ENCODE measurements around the gene DXO.

The DXO gene

GRCh38 chr6:31947070-31947675 lies 24.8 kb downstream of the DXO start:
- TF ChIP-seq CTCF (IDR thresholded peaks at IDR 0.05), result no peak
- TF ChIP-seq ZFX (IDR thresholded peaks at IDR 0.05; ENCODE audit: borderline replicate concordance), result no peak
- H3K27ac ChIP-seq, result no peak overlapping the region

DNA sequence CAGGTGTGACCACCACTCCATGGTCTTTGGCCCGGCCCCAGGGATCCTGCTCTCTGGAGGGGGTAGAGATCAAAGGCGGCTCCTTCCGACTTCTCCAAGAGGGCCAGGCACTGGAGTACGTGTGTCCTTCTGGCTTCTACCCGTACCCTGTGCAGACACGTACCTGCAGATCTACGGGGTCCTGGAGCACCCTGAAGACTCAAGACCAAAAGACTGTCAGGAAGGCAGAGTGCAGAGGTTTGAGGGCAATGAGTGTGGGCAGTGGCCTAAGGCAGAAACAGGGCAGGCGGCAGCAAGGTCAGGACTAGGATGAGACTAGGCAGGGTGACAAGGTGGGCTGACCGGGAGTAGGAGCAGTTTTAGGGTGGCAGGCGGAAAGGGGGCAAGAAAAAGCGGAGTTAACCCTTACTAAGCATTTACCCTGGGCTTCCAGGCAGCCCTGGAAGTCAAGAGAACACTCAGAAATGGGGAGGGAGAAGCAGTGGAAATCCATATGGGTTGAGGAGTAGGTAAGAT lies 25.5 kb downstream of the DXO start:
- H3K27ac ChIP-seq, result no peak overlapping the region

GRCh38 chr6:31945507-31946369 lies 26.2 kb downstream of the DXO start, which contains the start of gene CFB:
TSS of gene CFB (plus strand) at chr6:31946095. CDS start at chr6:31946222, 127 bp downstream.
- TF ChIP-seq ZFX (IDR thresholded peaks at IDR 0.05; ENCODE audit: borderline replicate concordance), result no peak
- TF ChIP-seq CTCF (IDR thresholded peaks at IDR 0.05), result no peak
- no peak within 1 kb of the TSS for H3K27ac ChIP-seq

More for the DNA sequence above, 25.5 kb downstream of the DXO start:
- TF ChIP-seq CTCF (IDR thresholded peaks at IDR 0.05) (no peak), ZFX (IDR thresholded peaks at IDR 0.05; ENCODE audit: borderline replicate concordance) (no peak)

GRCh38 chr6:31945154-31945506 lies 26.8 kb downstream of the DXO start:
- no peak overlapping the region for H3K27ac ChIP-seq
- TF ChIP-seq ZFX (IDR thresholded peaks at IDR 0.05; ENCODE audit: borderline replicate concordance) (no peak), CTCF (IDR thresholded peaks at IDR 0.05) (no peak)

DNA sequence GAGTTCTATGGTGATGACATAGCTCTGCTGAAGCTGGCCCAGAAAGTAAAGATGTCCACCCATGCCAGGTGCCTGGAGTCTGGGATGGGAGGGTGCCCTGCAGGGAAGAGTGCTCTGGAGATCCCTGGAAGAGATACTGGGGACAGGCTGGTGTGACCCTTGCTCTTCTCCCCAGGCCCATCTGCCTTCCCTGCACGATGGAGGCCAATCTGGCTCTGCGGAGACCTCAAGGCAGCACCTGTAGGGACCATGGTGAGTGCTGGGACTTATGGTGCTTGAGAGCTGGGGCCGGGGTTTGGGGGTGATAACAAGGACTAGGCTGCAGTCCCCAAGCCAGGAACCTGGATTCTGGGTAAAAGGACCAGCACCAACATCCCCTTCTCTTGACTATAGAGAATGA lies 28.2 kb downstream of the DXO start:
- TF ChIP-seq CTCF (IDR thresholded peaks at IDR 0.05) (no peak), ZFX (IDR thresholded peaks at IDR 0.05; ENCODE audit: borderline replicate concordance) (no peak)
- H3K27ac ChIP-seq, result no peak overlapping the region

DNA sequence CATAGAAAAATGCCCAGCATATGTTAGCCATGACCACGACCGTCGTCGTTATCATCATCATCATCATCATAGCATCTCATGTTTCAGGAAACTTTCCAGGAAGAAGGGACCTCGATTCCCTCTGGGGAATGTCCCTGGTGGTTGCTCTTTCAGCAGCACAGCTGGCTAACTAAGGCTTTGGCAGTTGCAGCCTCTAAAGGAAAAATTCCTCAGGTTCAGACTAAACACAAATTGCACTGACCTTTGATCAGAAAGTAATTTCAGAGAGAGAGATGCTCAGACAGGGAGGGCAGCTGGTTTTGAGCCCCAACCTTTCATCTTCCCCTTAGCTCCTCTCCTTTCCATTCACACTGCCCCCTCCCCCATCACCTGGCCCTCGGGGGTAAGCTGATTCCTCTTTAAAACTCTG lies 31.7 kb downstream of the DXO start:
- H3K27ac ChIP-seq, result no peak overlapping the region
- TF ChIP-seq ZFX (IDR thresholded peaks at IDR 0.05; ENCODE audit: borderline replicate concordance) (no peak), CTCF (IDR thresholded peaks at IDR 0.05) (no peak)

DNA sequence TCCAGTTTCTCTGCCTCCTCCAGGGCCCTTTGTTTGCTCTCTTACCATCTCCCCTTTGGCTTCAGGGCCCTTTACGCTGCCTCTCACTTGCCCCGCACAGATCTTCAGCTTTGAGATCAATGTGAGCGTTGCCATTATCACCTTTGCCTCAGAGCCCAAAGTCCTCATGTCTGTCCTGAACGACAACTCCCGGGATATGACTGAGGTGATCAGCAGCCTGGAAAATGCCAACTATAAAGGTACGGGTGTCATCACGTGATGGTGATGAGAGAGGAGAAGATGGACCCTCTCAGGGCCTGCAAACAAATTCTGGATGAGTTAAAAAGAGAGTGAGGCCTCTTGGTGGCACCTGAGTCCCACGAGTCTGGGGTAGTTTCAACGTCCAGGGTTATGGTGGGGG lies 36.1 kb downstream of the DXO start:
- TF ChIP-seq ZFX (IDR thresholded peaks at IDR 0.05; ENCODE audit: borderline replicate concordance) (no peak), CTCF (IDR thresholded peaks at IDR 0.05) (no peak)
- H3K27ac ChIP-seq, result no peak overlapping the region
